Ishikawa (cell line): ENCODE measurements around the gene VTI1A.

Source experiments
- CEBPB ChIP-seq: IDR thresholded peaks from 2 replicates; pipeline ENCODE4 v1.6.1; 2012
- CREB1 ChIP-seq: IDR thresholded peaks from 2 replicates; pipeline ENCODE4 v1.6.1; 2012; ENCODE audit warnings: low read depth
- EGR1 ChIP-seq: IDR thresholded peaks from 2 replicates; pipeline ENCODE4 v1.6.1; 2012
- EP300 ChIP-seq: IDR thresholded peaks from 2 replicates; pipeline ENCODE4 v1.6.1; 2012; ENCODE audit warnings: borderline replicate concordance
- FOXM1 ChIP-seq: IDR thresholded peaks from 2 replicates; pipeline ENCODE4 v1.6.1; 2012; ENCODE audit warnings: low read depth, borderline replicate concordance
- NFIC ChIP-seq: IDR thresholded peaks from 2 replicates; pipeline ENCODE4 v1.6.1; 2012
- RAD21 ChIP-seq: IDR thresholded peaks from 2 replicates; pipeline ENCODE4 v1.6.1; 2012; ENCODE audit warnings: low read depth
- TAF1 ChIP-seq: IDR thresholded peaks from 2 replicates; pipeline ENCODE4 v1.6.1; 2012; ENCODE audit warnings: low read depth, mild to moderate bottlenecking
- TCF12 ChIP-seq: IDR thresholded peaks from 2 replicates; pipeline ENCODE4 v1.6.1; 2012; ENCODE audit warnings: low read depth
- YY1 ChIP-seq: IDR thresholded peaks from 2 replicates; pipeline ENCODE4 v1.6.1; 2012; ENCODE audit warnings: low read depth
- ZBTB7A ChIP-seq: IDR thresholded peaks from 2 replicates; pipeline ENCODE4 v1.6.1; 2012; ENCODE audit warnings: low read depth
- TF ChIP-seq, protein P1 (sequence below): IDR thresholded peaks from 2 replicates; pipeline ENCODE4 v1.6.1; 2012
- TF ChIP-seq, protein P2 (sequence below): IDR thresholded peaks from 2 replicates; pipeline ENCODE4 v1.6.1; 2012; ENCODE audit warnings: low read depth, mild to moderate bottlenecking
- TF ChIP-seq, protein P3 (sequence below): IDR thresholded peaks from 2 replicates; pipeline ENCODE4 v1.6.1; 2012

DNA sequence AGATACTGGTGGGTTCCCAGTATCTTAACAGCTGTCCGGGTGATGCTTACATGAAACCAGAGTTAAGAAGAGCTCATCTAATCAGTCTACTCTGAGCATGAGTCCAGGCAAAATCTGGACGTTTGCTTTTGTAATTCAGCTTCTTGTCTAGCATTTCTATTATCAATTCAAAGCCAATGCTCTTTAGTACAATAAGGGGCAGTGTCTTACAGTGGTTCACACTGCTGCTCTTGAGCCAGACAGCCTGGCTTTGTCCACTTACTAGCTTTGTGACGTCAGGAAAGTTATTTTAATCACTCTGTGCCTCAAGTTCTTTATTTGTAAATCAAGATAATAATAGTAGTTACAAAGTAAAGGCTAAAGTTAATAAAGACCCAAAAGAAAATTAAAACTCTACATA lies 275.7 kb downstream of the VTI1A start:
- no peak for TF ChIP-seq CEBPB
- TF ChIP-seq, protein P1, sequence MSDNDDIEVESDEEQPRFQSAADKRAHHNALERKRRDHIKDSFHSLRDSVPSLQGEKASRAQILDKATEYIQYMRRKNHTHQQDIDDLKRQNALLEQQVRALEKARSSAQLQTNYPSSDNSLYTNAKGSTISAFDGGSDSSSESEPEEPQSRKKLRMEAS = no peak
- TF ChIP-seq, protein P2, sequence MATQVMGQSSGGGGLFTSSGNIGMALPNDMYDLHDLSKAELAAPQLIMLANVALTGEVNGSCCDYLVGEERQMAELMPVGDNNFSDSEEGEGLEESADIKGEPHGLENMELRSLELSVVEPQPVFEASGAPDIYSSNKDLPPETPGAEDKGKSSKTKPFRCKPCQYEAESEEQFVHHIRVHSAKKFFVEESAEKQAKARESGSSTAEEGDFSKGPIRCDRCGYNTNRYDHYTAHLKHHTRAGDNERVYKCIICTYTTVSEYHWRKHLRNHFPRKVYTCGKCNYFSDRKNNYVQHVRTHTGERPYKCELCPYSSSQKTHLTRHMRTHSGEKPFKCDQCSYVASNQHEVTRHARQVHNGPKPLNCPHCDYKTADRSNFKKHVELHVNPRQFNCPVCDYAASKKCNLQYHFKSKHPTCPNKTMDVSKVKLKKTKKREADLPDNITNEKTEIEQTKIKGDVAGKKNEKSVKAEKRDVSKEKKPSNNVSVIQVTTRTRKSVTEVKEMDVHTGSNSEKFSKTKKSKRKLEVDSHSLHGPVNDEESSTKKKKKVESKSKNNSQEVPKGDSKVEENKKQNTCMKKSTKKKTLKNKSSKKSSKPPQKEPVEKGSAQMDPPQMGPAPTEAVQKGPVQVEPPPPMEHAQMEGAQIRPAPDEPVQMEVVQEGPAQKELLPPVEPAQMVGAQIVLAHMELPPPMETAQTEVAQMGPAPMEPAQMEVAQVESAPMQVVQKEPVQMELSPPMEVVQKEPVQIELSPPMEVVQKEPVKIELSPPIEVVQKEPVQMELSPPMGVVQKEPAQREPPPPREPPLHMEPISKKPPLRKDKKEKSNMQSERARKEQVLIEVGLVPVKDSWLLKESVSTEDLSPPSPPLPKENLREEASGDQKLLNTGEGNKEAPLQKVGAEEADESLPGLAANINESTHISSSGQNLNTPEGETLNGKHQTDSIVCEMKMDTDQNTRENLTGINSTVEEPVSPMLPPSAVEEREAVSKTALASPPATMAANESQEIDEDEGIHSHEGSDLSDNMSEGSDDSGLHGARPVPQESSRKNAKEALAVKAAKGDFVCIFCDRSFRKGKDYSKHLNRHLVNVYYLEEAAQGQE = no peak
- TF ChIP-seq TAF1 = no peak
- TF ChIP-seq CREB1 = no peak
- TF ChIP-seq EP300 = no peak
- TF ChIP-seq ZBTB7A = no peak
- TF ChIP-seq, protein P3, sequence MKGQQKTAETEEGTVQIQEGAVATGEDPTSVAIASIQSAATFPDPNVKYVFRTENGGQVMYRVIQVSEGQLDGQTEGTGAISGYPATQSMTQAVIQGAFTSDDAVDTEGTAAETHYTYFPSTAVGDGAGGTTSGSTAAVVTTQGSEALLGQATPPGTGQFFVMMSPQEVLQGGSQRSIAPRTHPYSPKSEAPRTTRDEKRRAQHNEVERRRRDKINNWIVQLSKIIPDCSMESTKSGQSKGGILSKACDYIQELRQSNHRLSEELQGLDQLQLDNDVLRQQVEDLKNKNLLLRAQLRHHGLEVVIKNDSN = no peak
- TF ChIP-seq FOXM1 = no peak
- TF ChIP-seq TCF12 = no peak
- no peak for TF ChIP-seq RAD21
- TF ChIP-seq NFIC = no peak
- TF ChIP-seq YY1 = no peak
- TF ChIP-seq EGR1 = no peak
